Tibial nerve (tissue), 4 donors: ENCODE results near the gene SENP3. TPM values are rescaled to one million over a fixed set of nuclear protein-coding genes. Genes with fewer than 3 reads are reported as not detected.

Source experiments
- DNase-seq, 2 donors: peaks; one replicate each; pipeline ENCODE4 v3.0.0-alpha.2; 2019; ENCODE audit warnings: low spot score in 2 of 2
- H3K27ac ChIP-seq, 4 donors: fragments of 200-600 bp; sonication (generic) in 3 of 4; one replicate each; pipeline ENCODE4 v1.5.1; 2017 to 2019; ENCODE audit warnings: mild to moderate bottlenecking in 1 of 4
- H3K27me3 ChIP-seq, 2 donors: fragments of 200-600 bp; sonication (generic) in 1 of 2; one replicate each; pipeline versions ENCODE4 v1.5.1 to v1.6.0; 2017 to 2019
- H3K36me3 ChIP-seq, 3 donors: fragments of 200-600 bp; sonication (generic); one replicate each; pipeline ENCODE4 v1.5.1; 2018 to 2019
- H3K4me1 ChIP-seq, 4 donors: fragments of 200-600 bp; sonication (generic) in 3 of 4; one replicate each; pipeline ENCODE4 v1.5.1; 2017 to 2019
- H3K4me3 ChIP-seq, 4 donors: fragments of 200-600 bp; sonication (generic) in 3 of 4; one replicate each; pipeline ENCODE4 v1.5.1; 2017 to 2019; ENCODE audit warnings: mild to moderate bottlenecking in 1 of 4, moderate library complexity in 1 of 4
- H3K9me3 ChIP-seq, 4 donors: fragments of 200-600 bp; sonication (generic) in 3 of 4; one replicate each; pipeline ENCODE4 v1.5.1; 2017 to 2019
- EP300 ChIP-seq, 2 donors: sonication (generic); formaldehyde crosslinking; IDR thresholded peaks; one replicate each; pipeline ENCODE4 v1.6.1; 2017; ENCODE audit warnings: antibody characterized with exemption in 2 of 2, mild to moderate bottlenecking in 1 of 2
- POLR2A ChIP-seq, 2 donors: fragments of 450-650 bp; IDR thresholded peaks; one replicate each; pipeline ENCODE4 v1.6.1; 2017; ENCODE audit warnings: antibody characterized with exemption in 2 of 2, mild to moderate bottlenecking in 2 of 2, moderate library complexity in 2 of 2
- WGBS, 2 donors: methylation state at CpG; one replicate each; pipeline ENCODE4 v1.1.5; 2018; 5-methylcytosine and 5-hydroxymethylcytosine counted together
- total RNA-seq, 4 donors: library from RNA; depleted of rRNA; stranded (reverse); fragments of >200 nt; gene quantifications; one replicate each; pipeline ENCODE4 v1.1.0, GENCODE V29; 2016
- TF ChIP-seq, protein P1 (sequence below), 5 experiments: fragments of 200-600 bp in 3 of 5; fragments of 450-650 bp in 2 of 5; sonication (generic) in 3 of 5; IDR thresholded peaks; one replicate each; pipeline ENCODE4 v1.5.1; 2016 to 2019; ENCODE audit warnings: antibody characterized with exemption in 5 of 5, mild to moderate bottlenecking in 3 of 5, moderate library complexity in 2 of 5

Gene SENP3
- total RNA-seq, 4 donors from 2014 or later = 54.3 to 75.4 (median 59.0) TPM

DNA sequence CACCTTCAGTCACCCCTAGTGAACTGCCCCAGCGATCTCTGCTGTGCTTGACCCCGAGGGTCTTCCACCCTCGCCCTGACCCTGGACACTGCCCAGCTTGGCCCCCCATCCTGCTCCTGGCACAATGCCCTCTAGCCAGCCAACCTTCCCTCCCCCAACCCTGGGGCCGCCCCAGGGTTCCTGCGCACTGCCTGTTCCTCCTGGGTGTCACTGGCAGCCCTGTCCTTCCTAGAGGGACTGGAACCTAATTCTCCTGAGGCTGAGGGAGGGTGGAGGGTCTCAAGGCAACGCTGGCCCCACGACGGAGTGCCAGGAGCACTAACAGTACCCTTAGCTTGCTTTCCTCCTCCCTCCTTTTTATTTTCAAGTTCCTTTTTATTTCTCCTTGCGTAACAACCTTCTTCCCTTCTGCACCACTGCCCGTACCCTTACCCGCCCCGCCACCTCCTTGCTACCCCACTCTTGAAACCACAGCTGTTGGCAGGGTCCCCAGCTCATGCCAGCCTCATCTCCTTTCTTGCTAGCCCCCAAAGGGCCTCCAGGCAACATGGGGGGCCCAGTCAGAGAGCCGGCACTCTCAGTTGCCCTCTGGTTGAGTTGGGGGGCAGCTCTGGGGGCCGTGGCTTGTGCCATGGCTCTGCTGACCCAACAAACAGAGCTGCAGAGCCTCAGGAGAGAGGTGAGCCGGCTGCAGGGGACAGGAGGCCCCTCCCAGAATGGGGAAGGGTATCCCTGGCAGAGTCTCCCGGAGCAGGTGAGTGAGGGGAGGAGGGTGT lies 3.0 kb upstream of the SENP3 start, which contains the start of gene TNFSF13:
Gene TNFSF13 (plus strand): TSS at position 207 of the 776 bp plus-strand sequence. CDS start 290 bp downstream, at position 497.
- H3K9me3 ChIP-seq = no peaks in the 10 kb centered on the region
- peaks cover 0 to 65% (median 53%) of the 10 kb centered on the region in 4 donors for H3K4me1 ChIP-seq
- WGBS, 2 donors = 10 to 20% methylated on average over 16 of the region's 16 CpGs
- peak within 1 kb of the TSS; percentile 18 to 88 (median 60) for H3K4me3 ChIP-seq
- peak in 1 of 2 donors; percentile 50 for DNase-seq
- peak within 1 kb of the TSS; percentile 92 to 94 (median 94) for H3K27ac ChIP-seq
- peaks cover 0 to 11% (median 0%) of the 10 kb centered on the region in 3 donors for H3K36me3 ChIP-seq
- no peaks in the 10 kb centered on the region for H3K27me3 ChIP-seq
- TF ChIP-seq EP300 (IDR thresholded peaks at IDR 0.05) (no peak), POLR2A (IDR thresholded peaks at IDR 0.05) (no peak)
- TF ChIP-seq, protein P1, sequence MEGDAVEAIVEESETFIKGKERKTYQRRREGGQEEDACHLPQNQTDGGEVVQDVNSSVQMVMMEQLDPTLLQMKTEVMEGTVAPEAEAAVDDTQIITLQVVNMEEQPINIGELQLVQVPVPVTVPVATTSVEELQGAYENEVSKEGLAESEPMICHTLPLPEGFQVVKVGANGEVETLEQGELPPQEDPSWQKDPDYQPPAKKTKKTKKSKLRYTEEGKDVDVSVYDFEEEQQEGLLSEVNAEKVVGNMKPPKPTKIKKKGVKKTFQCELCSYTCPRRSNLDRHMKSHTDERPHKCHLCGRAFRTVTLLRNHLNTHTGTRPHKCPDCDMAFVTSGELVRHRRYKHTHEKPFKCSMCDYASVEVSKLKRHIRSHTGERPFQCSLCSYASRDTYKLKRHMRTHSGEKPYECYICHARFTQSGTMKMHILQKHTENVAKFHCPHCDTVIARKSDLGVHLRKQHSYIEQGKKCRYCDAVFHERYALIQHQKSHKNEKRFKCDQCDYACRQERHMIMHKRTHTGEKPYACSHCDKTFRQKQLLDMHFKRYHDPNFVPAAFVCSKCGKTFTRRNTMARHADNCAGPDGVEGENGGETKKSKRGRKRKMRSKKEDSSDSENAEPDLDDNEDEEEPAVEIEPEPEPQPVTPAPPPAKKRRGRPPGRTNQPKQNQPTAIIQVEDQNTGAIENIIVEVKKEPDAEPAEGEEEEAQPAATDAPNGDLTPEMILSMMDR (IDR thresholded peaks at IDR 0.05) = no peak

DNA sequence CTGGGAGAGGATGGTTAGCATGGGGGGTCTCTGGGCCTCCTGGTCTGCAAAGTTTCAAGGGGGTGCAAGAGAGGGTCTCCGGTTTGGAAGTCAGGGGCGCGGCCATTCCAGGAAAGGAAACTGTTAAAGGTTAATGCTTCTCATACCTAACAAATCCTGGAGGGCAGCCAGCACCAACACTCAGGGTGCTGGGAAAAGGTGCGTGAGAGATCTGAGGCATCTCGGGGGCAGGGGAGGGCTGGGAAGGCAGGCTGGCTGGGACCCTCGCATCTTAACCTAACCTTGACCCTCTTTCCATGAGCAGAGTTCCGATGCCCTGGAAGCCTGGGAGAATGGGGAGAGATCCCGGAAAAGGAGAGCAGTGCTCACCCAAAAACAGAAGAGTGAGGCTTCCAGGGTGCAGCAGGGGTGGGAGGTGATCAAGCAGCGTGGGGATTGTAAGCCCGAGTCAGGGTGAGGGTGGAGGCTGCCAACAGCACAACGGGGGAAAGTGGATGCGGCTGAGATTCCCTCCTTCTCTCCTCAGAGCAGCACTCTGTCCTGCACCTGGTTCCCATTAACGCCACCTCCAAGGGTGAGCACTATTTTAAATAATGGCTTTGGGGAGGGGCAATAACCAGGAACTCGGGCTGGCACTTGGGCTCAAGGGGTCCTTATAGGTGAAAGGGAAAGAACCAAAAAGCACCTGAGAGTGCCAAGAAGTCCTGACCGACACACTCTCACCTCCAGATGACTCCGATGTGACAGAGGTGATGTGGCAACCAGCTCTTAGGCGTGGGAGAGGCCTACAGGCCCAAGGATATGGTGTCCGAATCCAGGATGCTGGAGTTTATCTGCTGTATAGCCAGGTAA lies 2.2 kb upstream of the SENP3 start:
- Histone ChIP-seq H3K4me3 (peak overlapping the region; percentile 18 to 88 (median 60)), H3K27me3 (no peaks in the 10 kb centered on the region), H3K27ac (peak overlapping the region; percentile 92 to 94 (median 94)), H3K4me1 (peaks cover 0 to 73% (median 55%) of the 10 kb centered on the region in 4 donors), H3K36me3 (peaks cover 0 to 16% (median under 1%) of the 10 kb centered on the region in 3 donors), H3K9me3 (no peaks in the 10 kb centered on the region)
- TF ChIP-seq, protein P1 (IDR thresholded peaks at IDR 0.05) = no peak
- TF ChIP-seq EP300 (IDR thresholded peaks at IDR 0.05) = no peak
- TF ChIP-seq POLR2A (IDR thresholded peaks at IDR 0.05) = no peak
- WGBS, 2 donors = 54 to 70% methylated on average over 16 to 18 of the region's 18 CpGs
- no peak for DNase-seq

DNA sequence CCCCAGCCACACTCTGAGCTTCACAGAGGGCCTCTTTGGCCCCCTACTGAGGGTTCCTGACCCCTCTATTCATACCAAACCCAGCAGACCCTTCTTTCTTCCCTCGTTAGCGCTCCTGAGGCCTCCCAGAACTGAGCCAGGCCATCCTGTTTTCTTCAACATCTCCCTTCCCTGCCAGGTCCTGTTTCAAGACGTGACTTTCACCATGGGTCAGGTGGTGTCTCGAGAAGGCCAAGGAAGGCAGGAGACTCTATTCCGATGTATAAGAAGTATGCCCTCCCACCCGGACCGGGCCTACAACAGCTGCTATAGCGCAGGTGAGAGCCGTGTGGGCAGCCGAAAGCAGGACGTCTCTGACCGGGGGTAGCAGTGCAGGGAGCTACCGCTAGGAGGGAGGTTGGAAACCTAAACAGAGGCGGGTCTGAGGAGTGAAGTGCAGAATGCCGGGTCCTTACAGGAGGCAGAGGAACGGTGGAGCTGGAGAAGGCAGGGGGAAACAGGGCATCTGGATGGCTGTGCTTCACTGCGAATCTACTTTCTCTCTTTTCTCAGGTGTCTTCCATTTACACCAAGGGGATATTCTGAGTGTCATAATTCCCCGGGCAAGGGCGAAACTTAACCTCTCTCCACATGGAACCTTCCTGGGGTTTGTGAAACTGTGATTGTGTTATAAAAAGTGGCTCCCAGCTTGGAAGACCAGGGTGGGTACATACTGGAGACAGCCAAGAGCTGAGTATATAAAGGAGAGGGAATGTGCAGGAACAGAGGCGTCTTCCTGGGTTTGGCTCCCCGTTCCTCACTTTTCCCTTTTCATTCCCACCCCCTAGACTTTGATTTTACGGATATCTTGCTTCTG lies 1.3 kb upstream of the SENP3 start:
- peak in 1 of 2 donors; percentile 46 for DNase-seq
- Histone ChIP-seq H3K4me1 (peaks cover 0 to 81% (median 55%) of the 10 kb centered on the region in 4 donors), H3K4me3 (peak overlapping the region; percentile 15 to 88 (median 80)), H3K27ac (peak overlapping the region; percentile 92 to 94 (median 94)), H3K27me3 (no peaks in the 10 kb centered on the region), H3K36me3 (peaks cover 0 to 25% (median 9%) of the 10 kb centered on the region in 3 donors), H3K9me3 (no peaks in the 10 kb centered on the region)
- 27 to 30% methylated on average over 22 of the region's 22 CpGs for WGBS, 2 donors
- TF ChIP-seq, protein P1 (IDR thresholded peaks at IDR 0.05) = peak in 4 of 5 experiments; percentile 37 to 54 (median 42)
- no peak for TF ChIP-seq EP300 (IDR thresholded peaks at IDR 0.05)

DNA sequence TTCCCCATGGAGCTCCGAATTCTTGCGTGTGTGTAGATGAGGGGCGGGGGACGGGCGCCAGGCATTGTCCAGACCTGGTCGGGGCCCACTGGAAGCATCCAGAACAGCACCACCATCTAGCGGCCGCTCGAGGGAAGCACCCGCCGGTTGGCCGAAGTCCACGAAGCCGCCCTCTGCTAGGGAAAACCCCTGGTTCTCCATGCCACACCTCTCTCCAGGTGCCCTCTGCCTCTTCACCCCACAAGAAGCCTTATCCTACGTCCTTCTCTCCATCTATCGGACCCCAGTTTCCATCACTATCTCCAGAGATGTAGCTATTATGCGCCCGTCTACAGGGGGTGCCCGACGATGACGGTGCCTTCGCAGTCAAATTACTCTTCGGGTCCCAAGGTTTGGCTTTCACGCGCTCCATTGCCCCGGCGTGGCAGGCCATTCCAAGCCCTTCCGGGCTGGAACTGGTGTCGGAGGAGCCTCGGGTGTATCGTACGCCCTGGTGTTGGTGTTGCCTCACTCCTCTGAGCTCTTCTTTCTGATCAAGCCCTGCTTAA lies 617 bp upstream of the SENP3 start:
- Histone ChIP-seq H3K27ac (peak overlapping the region; percentile 92 to 94 (median 94)), H3K36me3 (peaks cover 0 to 32% (median 10%) of the 10 kb centered on the region in 3 donors), H3K27me3 (no peaks in the 10 kb centered on the region), H3K9me3 (no peaks in the 10 kb centered on the region), H3K4me1 (peaks cover 0 to 79% (median 55%) of the 10 kb centered on the region in 4 donors), H3K4me3 (peak overlapping the region; percentile 71 to 88 (median 80))
- TF ChIP-seq, protein P1 (IDR thresholded peaks at IDR 0.05) = peak; percentile 83 to 96 (median 87)
- TF ChIP-seq EP300 (IDR thresholded peaks at IDR 0.05) = peak; percentile 13 to 28
- no peak for TF ChIP-seq POLR2A (IDR thresholded peaks at IDR 0.05)
- DNase-seq = peak; percentile 86 to 87
- WGBS, 2 donors = 0 to 1% methylated on average over 28 to 30 of the region's 32 CpGs
